GM19324 (cell line): ENCODE data around the gene FLRT2.

Experiments
- ATAC-seq: cut with Tn5 transposase; IDR thresholded peaks from one replicate; pipeline ENCODE4 v1.9.1; 2021; ENCODE audit warnings: mild to moderate bottlenecking, moderate library complexity; ENCODE audit not compliant: unreplicated experiment, low FRiP score

Gene FLRT2

DNA sequence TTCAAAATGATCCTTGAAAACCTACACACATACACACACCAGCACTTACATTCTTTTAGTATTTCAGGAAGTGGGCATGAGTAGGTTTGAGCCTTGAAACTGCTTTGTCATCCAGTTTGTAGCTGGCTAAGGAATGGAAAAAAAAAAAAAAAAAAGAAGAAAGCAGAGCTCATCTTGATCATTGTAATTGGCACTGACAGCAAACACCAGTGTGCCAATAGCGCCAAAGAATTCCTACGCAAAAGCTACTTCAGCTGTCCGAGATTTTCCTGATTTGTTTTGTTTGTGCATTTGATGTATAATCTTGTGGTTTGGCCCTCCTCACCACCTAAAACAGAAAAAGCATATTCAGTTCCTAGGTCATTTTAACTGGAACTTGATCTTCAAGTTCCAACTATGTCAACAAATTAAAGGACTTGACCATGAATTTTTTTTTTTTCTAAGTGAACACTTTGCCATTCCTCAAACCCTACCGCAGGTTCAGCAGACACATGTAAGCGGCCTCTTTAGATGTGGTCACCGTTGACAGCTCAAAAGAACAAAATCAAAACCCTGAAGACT, 57.3 kb downstream of the FLRT2 start:
- ATAC-seq: no peak

DNA sequence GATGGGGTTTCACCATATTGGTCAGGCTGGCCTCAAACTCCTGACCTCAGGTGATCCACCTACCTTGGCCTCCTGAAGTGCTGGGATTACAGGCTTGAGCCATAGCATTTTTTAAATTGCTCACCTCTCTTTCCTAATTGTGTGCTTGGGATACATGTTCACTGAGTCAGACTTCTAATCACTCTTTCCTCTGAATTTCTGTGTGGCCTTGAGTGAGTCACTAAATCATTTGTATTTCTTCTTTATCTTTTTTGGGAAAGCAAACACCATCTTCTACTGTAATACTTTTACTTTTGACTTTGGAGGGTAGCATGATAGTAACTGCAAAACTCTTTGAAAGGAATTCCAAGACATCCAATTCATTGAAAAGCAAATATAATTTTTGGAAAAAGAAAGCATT, 60.8 kb downstream of the FLRT2 start:
- no peak for ATAC-seq

DNA sequence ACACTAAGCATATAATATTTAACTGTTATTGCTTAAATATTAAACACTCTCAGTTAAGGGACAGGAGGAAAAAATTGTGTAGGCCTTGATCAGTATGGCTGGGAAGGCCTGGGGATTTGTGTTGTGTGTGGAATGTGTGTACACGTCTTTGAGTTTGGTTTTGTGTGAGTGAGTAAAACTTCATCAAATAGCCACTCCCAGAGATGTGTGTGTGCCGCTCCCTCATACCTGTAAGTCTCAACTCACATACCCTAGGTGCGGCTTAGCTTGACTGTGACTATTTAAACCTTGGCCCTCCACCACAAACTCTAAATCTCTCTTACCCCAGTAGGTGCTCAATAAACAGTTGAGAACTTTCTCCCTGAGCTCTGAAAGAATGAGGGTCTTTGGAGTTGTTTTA, 64.3 kb downstream of the FLRT2 start:
- ATAC-seq: no peak

DNA sequence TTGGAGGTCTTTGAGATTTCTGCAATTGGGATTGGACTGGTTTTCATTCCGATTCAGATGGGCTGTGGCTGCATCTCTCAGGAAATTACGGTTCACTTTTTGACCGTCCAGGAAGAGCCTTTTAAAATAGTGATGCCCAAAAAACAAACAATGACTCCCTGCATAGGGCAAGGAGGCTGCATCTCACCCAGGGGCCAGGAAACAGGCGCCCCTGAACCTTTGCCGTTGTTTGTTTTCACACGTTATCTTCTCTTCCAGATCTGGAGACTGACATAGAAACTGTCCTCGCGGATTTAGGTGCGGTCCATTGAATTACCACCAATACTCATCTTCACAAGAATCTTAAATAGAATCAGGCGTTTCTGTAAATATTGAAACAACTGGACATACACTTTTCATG, 66.0 kb downstream of the FLRT2 start:
- ATAC-seq: no peak

DNA sequence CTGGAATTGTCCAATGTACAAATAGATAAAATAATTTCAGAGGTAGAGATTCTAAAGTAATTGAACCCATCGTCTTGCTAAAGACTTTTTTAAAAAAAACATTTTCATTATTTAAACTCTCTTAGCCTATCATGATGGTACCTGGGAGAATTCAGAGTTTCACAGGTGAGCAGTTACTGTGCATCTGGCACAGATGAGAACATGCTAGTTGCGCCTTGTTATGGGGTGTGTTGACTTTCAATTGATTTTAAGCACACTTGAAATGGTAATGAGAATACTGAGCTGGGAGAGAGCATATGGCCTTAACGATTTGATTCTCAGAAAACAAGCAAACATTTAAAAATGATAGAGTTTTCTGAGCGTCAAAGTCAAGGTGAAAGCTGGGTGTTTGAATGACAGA, 66.6 kb downstream of the FLRT2 start:
- ATAC-seq: no peak

DNA sequence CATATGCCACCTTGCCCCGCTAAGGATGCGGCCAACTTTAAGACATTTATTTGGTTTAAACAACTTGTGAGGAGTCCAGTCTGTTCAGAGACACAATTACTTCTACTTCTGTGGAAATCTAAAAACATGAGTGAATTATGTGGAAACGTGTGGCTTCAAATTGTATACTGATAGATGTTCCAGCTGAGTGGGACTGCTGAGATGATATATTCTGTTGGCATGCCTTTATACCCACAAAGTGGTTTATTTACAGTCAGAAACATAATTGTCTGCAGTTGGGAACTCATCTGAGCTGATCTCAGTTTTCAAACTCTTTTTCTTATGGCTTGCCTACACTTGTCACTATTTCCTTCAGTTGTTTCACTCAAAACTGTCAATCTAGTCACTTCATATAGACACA, 67.8 kb downstream of the FLRT2 start:
- ATAC-seq: no peak

DNA sequence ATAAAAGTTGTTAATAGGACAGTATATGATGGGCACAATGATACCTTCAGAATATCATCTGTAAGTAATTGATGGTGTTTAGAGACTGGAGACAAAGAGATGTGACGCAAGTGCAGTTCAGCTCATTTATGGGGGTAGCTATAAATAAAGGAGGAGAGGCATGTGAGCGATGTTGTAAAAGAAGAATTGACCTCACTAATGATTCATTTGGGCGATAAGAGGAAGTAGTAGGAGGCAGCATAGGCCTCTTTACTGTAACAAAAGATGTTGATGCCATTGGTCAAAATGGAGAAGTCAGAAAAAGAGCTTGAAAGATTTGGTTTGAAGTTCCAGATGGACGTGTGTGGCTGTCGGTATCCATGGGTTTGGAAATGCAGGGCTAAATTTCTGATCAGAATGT, 70.0 kb downstream of the FLRT2 start:
- no peak for ATAC-seq

DNA sequence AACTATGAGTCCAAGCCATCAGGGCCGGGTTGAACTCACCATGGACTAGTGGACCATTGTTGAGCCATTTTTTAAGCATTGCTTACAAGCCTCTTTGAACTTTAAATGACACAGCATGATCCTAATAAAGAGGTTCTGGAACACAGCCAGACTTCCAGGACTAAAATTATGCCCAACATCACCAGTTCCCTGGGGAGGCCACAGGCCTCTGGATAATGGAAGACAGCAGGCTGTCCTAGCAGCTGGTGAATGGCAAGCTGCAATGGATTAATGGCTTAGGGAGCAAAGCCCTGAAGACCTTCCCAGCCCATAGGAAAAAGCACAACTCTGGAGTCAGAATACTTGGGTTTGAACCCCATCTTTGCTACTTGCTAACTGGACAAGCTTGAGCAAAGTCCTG, 71.3 kb downstream of the FLRT2 start:
- no peak for ATAC-seq

DNA sequence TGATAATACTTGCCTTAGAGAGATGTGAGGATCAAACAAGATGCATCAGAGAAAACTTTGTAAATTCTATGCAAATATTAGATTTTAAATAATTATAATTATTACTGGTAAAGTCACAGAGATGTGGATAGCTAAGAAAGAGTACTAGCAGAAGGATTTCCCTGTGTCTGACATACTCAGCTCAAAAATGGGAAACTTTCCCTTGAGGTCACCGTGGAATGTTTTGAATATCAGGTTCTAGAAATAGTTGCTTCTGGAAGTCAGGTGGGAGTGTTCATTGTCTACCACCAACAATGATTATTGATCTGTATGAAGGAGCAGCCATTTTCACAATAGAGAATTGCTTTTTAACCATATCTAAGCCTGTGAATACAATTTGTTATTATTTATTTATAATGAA, 71.7 kb downstream of the FLRT2 start:
- ATAC-seq: no peak

DNA sequence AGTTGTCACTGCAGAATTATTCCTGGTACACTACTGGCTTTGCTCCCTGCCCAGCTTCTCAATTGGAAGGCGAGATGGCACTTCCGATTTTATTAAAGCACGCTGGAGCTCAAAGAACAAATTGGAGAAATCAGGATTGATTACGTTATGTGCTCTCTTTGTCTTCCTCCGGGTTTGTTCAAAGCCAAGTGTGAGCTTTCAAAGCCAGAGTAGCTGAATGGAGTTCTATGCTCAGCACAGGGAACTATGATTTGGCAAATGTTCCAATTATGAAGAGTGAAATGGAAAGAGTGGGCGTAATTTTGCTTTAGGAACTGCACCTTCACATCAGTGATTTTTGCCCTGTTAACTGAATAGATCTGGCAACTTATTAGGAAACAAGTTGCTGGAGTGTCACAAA, 72.4 kb downstream of the FLRT2 start:
- no peak for ATAC-seq

DNA sequence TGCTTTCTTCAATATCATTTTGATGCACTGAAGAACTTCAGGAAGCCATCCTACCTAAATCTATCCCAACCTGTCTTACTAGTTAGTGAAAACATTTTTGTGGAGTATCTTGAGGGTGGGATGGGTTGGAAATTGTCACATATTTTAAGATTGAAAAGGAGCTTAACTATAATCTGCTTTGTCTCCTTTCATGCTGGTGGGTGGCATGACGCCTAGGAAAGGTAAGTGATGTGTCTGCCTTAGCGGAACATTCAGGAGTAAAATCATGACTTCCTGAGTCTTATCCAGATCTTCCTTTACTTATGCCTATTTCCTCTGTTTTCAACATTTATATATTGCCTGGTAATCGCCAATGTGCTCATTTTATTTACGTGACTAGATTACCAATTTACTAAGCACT, 74.1 kb downstream of the FLRT2 start:
- no peak for ATAC-seq

DNA sequence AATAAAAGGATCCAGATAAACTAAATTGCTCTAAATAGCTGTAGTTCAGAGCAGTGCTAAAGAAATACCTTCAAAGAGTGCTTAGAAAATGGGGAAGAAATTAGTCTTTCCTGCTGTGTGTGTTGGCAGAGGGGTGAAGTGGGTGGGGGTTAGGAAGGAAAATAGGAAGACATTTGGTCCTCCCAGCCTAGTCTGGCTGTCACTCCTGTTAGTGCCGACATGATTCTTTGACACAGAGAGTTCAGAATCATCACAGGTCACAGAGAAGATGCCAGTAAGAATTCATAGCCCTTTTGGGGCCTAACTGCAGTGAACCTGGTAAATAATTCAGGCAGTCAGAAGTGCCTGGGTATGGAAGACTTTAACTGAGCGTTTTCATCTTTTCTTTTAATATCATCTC, 74.8 kb downstream of the FLRT2 start:
- ATAC-seq: no peak

DNA sequence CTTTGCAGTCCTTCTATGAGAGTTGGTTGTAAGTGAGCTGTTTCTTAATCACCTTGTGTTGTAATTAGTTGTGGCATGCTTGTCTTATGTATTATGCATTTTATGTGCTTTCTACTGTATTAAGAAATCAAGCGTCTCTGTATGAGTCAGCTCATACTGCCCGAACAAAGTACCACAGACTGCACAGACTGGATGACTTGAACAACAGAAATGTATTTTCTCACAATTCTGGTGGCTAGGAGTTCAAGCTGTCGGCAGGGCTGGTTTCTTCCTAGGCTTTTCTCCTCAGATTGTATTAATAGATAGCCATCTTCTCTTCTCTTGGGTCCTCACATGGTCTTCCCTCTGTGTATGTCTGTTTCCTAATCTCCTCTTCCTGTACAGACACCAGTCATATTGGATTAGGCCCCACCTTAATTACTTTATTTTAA, 77.7 kb downstream of the FLRT2 start:
- ATAC-seq: no peak

DNA sequence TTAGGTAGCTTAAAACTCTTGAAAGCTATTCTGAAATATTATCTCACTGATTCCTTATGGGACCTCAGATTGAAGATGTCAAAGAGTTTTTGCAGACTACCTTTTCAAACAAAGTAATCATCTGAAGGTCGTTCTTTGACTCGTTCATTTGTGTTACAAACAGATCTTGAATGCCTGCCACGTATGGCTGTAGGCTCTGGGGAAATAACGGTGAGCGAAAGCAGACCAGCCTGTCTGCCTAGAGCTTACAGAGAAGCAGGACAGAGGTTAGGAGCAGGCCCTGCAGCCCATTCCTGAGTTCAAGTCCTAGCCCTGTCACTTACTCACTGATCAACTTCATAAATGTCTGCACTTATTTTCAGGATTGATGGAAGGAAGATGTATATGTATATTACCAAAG, 83.6 kb downstream of the FLRT2 start:
- ATAC-seq: no peak

DNA sequence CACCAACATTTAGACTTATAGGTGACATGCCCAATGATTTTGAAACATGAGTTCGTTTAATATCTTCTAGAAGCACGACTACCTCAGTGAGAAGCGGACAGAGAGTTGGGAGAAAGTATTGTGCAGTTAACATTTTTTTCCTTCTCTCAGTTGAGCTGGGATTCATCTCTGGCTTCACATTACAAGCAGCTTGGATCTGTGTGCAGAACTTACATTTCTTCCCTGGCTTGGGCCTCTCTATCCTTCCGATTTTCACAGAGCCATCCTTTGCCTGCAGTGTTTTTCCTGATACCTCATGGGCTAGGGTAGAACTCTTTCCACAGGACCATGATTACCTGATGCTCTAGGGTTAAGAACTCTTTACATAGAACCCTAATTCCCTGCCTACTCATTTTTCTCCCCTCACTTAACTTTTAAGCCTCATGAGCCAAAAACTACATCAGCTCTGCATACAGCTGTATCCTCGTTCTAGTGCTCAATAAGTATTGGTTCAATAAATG, 86.5 kb downstream of the FLRT2 start:
- no peak for ATAC-seq

DNA sequence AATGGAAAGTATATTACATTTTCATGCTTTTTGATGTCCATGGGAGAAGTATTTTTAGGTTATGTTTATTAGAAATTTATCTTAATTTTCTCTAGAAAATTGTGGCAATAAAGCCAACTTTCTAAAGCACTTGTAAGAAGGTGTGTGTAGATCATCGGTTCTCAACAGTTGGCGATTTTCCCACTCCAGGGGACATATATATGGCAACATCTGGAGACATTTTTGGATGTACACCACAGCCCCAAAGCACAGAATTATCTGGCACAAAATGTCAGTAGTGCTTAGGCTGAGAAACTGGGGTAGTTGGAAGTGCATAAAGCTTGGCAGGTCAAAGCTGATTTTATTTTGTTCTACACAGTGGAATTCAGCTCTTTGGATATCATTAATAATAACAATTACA, 86.9 kb downstream of the FLRT2 start:
- no peak for ATAC-seq

DNA sequence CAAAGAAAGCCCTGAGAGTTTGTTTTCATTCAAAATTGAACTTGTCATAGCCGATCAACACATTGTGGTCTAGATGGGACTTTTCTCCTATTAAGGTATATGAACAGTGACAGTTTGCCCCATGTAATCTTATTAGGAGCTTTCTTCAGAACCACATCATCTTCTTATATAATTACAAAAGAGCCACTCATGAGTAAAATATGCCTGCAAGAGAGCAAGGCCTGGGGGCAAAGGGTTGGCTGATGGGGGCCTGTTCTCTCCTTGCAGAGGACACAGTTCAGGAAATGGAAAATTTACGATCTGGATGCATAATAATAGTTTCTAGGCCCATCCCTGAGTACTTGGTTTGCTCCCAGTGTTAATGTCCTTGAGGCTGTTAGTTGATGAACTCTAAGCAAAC, 87.8 kb downstream of the FLRT2 start:
- ATAC-seq: no peak

DNA sequence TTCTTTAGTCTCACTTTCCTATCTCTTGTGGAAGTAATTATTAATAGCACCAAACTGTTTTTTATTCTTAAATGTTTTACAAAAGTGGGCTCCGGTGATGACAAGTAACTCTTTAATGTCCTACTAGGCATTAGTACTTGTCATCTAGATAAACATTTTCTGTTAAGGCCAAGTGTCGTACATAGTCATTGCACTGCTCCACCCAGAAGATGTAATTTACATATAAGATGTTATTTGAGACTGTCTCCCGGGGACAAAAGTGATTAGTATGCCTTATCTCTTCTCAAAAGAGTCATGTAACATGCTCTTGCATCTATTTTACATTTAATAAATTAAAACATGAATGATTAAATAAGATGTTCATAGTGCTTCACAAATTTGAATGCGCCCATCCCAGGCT, 88.4 kb downstream of the FLRT2 start:
- ATAC-seq: no peak

DNA sequence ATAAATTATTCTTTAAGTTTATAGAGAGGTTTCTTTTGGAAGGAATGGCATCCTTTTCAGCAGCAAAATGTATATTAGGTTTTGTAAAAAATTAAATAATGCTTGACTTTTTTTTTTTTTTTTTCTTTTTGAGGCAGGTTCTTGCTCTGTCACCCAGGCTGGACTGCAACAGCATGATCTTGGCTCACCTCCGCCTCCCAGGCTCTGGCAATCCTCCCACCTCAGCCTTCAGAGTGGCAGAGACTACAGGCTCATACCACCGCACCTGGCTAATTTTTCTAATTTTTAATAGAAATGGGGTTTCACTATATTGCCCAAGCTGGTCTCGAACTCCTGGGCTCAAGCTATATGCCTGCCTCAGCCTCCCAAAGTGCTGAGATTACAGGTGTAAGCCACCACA, 89.0 kb downstream of the FLRT2 start:
- ATAC-seq: no peak

DNA sequence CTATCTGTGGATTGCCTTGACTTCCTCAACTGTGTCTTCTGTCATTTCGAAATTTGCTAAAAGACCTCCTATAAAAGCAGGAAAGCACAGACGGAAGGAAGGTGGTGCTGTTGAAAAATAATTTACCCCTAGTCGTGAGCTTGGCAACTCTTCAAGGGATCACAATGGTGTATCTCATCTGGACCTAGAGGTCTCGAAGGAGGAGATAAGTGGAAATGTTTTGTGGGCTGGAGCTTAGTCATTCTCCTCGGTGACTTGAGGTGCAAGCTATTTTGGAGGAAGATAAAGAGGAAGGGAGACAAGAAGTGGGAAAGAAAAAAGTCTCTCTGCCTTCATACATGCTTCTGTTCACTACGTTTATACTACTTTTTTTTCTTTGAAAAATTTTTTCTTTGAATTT, 89.9 kb downstream of the FLRT2 start:
- ATAC-seq: no peak

DNA sequence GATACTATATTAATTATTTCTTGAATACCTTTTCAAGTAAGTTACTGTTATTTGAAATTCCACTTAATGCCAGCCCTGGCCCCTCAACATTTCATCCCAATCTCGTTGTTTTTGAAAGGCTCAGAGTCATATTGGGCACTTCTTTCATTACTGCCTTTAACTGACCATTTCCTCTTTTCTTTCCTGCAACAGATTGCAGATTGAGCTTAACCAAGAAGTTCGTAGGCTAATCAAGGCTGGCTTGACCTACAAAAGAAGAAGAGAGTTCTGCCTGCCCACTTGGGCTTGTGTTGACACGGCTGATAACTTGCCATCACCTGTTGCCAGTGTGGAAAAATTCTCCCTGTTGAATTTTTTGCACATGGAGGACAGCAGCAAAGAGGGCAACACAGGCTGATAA, 91.0 kb downstream of the FLRT2 start:
- no peak for ATAC-seq

DNA sequence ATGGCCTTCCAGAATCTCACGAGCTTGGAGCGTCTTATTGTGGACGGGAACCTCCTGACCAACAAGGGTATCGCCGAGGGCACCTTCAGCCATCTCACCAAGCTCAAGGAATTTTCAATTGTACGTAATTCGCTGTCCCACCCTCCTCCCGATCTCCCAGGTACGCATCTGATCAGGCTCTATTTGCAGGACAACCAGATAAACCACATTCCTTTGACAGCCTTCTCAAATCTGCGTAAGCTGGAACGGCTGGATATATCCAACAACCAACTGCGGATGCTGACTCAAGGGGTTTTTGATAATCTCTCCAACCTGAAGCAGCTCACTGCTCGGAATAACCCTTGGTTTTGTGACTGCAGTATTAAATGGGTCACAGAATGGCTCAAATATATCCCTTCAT, 92.2 kb downstream of the FLRT2 start:
- no peak for ATAC-seq

DNA sequence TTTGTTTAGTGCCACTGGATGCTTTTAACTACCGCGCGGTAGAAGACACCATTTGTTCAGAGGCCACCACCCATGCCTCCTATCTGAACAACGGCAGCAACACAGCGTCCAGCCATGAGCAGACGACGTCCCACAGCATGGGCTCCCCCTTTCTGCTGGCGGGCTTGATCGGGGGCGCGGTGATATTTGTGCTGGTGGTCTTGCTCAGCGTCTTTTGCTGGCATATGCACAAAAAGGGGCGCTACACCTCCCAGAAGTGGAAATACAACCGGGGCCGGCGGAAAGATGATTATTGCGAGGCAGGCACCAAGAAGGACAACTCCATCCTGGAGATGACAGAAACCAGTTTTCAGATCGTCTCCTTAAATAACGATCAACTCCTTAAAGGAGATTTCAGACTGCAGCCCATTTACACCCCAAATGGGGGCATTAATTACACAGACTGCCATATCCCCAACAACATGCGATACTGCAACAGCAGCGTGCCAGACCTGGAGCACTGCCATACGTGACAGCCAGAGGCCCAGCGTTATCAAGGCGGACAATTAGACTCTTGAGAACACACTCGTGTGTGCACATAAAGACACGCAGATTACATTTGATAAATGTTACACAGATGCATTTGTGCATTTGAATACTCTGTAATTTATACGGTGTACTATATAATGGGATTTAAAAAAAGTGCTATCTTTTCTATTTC, 93.2 kb downstream of the FLRT2 start:
- no peak for ATAC-seq
